ENCODE measurements around the gene FAM110C.
"Not testable (repeated sequence)": the region's sequence is repeated elsewhere in the genome, so short reads cannot be mapped to it uniquely, and the experiment has no call there.

FAM110C gene, protein sequence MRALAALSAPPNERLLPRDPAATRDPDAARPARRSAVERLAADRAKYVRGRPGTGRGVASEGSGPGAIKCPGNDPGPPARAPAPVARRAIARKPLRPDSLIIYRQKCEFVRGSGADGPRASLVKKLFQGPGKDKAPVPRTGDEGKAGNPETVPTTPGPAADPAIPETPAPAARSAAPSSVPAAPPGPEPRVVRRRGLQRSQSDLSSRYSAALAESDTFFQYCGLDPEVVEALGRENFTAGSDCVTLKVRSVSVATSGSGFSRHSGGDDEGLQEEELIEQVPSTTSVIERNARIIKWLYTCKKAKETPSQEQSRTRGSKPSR

DNA sequence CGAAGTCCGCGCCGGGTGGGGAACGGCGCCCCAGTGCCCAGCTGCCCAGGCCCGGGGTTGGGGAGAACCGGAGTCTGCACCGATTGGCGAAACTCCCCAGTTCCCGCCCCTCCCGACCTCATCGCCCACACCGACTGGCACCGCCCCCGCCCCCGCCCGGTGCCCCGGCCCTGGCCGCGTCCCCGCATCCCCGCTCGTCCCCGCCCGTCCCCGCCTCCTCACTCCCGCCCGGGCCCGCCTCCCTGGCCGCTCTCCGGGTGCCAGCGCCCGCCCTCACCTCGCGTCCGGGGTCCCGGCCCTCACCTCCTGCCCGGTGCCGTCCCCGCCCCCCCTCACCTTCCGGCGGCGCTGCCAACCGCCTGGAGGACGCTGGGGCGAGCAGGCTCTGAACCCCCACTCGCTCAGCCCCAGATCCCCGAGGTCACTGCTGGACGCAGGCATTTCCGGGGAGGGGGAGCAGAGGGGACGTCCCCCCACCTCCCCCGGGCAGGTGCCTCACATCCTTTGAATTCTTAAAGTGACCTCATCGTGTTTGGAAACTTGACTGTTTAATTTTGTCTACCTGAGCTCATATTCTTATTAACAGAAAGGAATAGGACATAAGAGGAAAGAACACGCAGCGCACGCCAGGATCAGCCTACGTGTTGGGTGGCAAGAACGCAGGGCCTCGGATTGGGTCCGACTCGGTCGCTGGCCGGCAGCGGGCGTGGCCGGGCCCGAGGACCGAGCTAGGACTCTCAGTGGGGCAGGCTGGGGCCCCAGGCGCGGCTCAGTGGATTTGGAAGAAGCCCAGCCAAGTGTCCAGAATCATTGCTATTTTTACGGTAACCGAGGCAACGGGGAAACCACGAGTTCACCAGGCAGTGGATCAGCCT lies at the start of gene FAM110C:
TSS of gene FAM110C (minus strand) at position 35 of the 875 bp plus-strand sequence. CDS start 120 bp downstream, outside the sequence.
- DNase-seq, result peak; percentile 26 to 33

DNA sequence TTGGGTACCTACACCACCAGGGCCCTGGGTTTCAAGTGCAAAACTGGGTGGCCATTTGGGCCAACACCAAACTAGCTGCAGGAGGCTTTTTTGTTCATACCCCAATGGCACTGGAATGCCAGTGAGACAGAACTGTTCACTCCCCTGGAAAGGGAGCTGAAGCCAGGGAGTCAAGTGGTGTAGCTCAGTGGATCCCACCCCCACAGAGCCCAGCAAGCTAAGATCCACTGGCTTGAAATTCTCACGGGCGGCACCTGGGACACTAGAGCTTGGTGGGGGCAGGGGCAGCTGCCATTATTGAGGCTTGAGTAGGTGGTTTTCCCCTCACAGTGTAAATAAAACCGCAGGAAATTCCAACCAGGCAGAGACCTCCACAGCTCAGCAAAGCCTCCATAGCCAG lies 46.0 kb upstream of the FAM110C start:
- no peak for DNase-seq

DNA sequence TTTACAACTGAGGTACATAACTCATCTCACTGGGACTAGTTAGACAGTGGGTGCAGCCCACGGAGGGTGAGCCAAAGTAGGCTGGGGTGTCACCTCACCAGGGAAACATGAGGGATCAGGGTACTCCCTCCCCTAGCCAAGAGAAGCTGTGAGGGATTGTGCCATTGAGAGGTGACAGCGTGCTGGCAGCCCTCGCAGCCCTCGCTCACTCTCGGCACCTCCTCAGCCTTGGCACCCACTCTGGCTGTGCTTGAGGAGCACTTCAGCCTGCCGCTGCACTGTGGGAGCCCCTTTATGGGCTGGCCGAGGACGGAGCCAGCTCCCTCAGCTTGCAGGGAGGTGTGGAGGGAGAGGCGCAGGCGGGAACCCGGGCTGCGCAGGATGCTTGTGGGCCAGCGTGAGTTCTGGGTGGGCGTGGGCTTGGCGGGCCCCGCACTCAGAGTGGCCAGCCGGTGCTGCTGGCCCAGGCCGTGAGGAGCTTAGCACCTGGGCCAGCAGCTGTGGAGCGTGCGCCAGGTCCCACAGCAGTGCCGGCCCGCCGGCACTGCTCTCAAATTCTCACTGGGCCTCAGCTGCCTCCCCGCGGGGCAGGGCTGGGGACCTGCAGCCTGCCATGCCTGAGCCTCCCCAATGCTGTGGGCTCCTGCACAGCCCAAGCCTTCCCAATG lies 44.5 kb upstream of the FAM110C start:
- DNase-seq, result no peak

DNA sequence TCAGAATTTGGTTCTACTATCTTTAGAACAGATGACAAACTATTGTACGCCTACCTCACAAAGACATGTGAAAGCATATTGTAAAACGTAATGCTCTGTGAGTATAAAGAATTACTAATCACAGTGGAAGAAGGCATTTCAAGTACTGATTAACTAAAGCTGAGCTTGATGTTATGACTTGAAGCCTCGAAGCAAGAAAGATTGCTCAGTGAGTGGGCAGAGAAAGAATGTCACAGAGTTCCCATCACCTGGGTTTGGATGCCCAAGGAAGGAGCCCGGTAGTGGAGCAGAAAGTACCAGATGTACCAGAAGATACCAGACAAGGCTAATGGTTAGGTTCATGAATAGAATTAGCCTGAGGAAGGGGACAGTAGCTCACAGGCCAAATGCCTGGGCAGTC lies 39.5 kb upstream of the FAM110C start:
- DNase-seq, result no peak

DNA sequence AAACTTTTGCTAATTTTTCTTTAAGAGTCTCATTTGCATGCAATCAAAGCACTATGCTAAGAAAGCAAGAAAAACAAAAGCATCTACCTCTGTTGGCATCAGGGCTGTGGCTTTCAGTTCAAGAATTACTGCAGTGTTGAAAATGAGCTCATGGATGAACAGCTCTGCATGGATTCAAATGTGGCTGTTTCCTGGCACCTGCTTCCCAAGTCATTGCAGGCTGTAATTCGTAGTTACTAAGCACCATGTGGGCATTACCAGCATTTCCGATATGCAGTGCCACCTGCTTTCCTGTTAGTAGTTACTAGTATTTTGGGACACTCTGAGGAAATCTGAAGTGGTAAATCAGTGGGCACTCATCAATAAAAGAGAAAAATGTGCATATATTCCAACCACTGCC lies 37.8 kb upstream of the FAM110C start:
- no peak for DNase-seq

DNA sequence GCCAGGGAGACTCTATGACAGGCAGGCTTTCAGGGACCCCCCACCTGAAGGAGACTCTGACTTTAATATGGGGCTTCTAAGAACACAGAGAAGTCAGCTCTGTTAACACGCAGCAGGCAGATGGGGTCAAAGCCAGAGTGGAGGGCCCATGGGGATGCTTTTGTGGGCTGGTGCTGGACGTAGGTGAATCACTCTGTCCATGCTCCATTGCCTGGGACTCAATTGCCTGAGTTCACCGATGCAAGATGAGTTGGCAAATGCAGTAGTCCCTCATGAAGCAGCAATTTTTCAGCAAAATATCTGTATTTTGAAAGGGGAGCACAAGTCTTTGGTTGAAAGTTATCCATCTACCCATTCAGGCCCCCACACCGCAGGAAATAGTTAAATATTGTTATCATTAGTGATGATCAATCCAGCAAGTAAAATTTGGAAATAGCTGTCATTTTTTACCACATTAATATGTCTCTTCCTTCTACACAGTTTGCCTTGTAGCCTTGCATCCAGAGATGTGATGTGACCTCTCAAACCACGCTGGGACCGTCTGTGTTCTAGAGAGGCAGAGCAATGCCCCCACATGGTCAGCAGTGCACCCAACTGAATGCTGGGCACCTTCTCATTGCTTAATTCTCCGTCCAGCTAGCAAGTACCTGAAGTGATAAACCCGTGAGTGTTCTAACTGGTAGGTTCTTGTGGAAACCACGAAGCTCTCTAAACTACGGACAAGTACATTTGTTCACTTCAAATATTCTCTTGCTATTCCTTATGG lies 34.8 kb upstream of the FAM110C start:
- DNase-seq, result no peak

DNA sequence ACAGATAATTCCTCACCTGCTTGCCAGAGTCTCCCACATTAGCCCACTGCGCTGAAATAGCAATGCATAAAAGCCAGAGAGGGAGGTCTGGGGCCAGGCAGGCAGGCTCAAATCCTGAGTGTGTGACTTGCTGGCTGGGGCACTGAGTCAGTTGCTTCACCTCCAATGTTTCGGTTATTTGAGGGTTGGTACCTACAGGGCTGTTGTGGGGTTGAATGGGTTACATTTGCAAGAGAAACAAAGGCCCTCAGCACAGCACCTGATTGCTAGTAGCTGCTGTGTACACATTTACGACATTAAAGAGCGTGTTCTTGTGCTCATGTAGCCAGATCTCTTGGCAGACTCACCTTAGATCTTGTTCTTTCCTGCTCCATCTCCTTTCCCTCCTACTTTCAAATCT lies 34.1 kb upstream of the FAM110C start:
- DNase-seq, result no peak

DNA sequence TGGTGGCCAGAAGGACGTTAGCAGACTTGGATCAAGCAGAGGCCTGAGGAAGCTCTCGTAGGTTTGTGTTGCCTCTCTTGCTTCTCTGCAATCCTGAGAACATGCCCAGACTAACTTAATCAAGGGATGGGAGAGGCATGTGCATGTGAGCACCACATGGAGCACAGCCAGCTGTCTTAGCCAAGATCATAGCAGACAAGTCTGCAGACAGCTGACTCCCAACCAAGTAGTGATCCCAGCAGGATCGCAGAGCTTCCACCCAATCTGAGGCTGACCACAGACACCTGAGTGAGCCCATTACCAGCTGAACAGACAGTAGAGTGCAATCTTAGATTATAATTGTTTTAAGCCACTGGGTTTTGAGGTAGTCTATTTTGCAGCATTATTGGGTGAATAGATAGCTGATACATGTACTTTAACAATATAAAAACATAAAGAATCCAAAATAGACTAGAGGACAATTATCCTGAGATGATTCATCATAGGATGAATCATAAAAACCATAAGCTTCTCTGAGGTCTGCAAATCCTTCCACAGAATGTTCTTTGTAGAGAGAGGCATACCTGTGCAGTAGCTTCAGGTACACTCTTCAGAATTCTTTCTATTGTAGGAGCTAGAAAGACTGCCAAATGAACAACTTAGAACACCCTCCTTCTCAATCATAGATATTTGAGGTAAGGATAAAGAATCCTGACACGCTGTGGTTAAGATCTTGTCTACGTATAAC lies 25.2 kb upstream of the FAM110C start:
- DNase-seq, result no peak

DNA sequence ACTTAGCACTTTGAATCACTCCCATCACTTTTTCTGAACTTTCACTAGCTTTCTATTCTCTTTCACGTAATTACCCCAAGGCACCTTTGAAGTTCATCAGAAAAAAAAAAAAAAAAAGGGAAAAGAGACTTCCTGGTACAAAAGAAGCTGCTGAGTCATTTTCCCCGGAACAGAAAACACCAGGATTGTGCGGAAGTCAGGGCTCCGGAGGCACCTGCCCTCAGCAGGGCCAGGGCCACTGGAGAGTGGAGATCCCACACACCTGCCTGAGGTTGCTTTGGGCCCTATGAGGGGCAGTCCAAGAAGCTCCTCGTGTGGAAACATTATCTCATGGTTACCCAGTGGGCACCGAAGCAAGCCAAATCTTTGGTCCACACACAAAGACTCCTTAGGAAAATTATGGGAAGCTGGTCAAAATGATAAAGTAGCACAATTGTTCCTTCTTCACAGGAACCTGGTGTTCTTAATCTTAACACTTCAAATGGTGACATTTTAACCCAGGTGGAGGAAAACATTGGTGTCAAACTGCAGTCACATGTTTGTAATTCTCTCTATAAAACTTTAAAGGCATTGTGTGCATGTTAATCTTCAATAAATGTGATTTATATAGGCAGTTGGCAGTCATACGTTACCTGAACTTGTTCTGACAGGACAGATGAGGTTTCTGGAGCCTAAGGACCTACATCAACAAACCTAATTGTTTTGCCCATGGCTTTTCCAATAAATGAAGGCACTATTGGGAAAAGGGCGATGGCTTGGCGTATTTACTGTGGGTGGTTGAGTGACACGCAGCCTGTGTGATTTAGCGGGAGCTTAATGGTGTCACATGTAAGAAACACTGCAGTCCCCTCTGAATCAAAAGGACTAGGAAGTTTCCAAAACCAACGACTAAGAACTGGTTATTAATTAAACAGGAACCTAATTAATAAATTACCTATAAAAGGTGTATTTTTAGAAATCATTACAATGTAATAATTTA lies 23.4 kb upstream of the FAM110C start:
- no peak for DNase-seq

DNA sequence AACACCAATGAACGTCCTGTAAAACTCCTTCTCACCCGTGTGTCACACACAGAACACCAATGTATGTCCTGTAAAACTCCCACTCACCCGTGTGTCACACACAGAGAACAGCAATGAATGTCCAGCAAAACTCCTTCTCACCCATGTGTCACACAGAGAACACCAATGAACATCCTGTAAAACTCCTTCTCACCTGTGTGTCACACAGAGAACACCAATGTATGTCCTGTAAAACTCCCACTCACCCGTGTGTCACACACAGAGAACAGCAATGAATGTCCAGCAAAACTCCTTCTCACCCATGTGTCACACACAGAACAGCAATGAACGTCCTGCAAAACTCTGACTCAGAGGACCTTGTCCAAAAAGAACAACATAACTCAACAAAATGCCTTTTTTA lies 22.3 kb upstream of the FAM110C start:
- not testable (repeated sequence) for DNase-seq

DNA sequence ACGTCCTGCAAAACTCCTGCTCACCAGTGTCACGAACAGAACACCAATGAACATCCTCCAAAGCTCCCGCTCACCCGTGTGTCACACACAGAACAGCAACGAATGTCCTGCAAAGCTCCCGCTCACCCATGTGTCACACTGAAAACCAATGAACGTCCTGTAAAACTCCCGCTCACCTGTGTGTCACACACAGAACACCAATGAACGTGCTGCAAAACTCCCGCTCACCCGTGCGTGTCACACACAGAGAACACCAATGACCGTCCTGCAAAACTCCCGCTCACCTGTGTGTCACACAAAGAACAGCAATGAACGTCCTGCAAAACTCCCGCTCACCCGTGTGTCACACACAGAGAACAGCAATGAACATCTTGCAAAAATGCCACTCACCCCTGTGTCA lies 20.5 kb upstream of the FAM110C start:
- DNase-seq, result no peak

DNA sequence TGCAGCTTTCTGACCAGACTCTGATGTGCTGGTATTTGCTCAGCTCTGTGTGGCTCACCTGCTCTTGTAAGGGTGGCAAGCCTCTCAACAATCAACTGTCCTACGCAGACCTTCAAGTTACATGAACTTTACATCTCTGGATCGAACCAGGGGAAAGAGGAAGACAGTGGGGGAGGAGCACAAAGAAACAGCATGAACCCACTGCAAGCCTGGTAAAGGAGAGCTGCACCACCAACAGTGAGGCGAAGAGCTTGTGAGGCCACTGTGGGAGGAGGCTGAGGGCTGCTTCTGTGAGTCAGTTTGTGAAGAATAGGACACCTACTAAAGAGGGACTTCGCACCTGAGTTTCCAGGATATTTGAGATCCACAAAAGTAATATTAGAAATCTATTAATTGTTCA lies 18.8 kb upstream of the FAM110C start:
- DNase-seq, result no peak

DNA sequence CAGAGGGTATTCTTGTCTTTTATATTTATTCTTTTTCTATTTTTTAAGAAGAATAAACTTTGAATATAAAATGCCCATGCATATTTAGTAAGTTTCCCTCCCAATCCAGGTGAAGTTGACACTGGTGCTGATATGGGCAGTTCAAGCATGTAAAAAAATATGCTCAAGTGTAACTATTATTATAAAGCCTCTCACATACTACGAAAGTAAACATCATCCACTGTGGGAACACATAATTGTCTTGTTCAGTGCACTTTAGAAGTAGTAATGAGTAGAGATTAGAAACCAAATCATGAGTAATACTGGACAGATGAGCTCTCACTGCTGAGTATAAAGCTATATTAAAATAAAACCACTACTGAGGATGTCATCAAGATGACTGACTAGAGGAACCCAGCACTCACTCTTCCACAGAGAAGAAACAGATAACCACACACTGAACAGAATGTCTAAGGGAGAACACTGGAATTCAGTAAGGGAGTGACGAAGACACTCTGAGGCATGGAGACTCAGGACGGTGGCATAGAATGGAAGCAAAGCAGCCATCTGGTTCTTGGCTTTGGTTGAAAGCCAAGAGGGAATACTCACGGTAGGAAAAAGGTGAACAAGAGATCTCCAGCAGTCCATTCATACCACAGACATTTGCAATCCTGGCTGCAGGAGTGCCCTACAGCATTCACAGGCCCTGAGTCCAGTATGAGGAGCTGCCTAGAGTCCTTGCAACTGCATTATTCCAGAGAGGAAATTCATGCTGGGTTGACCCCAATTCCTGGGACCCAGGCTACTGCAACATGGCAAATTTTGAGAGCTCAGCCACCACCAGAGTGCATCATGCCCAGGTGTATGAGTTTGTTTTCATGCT lies 9.5 kb upstream of the FAM110C start:
- DNase-seq, result no peak

DNA sequence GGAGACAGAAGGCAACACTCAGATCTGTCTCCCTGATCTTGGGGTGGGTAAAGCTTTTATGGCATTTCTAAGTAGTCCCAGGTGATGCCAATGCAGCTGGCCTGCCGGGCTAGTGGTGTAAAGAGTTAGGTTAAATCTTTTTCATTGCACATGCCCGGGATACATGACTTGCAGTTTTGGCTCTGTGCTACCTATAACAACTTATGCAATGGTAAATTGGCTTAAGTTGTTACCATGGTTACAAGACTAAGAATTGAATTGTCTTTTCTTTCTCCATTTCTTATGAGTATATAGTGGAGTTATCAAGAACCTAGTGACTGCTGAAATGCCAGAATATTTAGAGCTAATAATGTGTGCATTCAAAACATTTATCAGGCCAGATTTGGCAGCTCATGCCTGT lies 5.3 kb upstream of the FAM110C start:
- no peak for DNase-seq

DNA sequence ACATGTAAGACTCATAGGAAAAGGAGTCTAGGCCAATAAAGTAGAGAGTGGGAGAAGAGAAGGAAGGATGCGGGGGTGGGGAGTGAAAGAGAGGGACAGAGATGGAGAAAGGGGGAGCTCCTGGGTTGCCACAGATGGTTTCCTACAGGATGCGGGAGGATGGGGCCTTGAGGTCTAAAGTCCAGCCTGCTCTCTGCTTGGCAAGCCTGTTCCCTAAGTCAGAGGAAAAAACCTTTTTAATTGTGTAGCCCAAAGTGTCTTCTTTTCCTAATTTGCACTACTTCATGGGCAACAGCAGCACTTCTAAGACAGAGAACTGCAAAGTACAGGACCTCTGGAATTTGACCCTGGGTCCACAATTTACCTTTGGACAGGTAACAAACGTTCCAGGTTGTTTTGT lies 1.4 kb upstream of the FAM110C start:
- no peak for DNase-seq

DNA sequence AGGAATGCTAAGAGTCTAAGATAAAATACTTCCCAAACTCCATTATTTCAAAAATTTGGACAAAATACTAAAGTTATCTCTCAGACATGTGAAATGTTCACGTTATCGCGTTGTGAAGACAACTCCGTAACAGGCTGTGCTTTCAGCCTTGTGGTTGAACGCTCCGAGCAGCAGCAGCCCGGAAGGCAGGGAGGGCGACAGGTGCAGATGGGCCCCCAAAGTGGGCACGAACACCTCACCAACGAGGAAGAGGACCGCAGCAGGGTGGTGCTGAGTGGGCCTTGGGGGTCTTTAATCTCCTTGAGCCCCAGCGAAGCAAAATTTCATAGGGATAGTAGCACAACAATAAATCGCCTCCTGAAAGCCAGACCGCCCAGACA lies 1.0 kb upstream of the FAM110C start:
- no peak for DNase-seq

DNA sequence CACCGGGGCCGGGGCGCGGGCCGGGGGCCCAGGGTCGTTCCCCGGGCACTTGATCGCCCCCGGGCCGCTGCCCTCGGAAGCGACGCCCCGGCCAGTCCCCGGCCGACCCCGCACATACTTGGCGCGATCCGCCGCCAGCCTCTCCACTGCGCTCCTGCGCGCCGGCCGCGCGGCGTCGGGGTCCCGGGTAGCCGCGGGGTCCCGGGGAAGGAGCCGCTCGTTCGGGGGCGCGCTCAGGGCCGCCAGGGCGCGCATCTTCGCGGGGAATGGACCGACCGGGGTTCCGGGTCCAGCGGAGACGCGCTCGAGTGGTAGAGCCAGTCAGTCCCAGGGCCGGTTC lies 204 bp downstream of the FAM110C start:
- DNase-seq, result no peak

DNA sequence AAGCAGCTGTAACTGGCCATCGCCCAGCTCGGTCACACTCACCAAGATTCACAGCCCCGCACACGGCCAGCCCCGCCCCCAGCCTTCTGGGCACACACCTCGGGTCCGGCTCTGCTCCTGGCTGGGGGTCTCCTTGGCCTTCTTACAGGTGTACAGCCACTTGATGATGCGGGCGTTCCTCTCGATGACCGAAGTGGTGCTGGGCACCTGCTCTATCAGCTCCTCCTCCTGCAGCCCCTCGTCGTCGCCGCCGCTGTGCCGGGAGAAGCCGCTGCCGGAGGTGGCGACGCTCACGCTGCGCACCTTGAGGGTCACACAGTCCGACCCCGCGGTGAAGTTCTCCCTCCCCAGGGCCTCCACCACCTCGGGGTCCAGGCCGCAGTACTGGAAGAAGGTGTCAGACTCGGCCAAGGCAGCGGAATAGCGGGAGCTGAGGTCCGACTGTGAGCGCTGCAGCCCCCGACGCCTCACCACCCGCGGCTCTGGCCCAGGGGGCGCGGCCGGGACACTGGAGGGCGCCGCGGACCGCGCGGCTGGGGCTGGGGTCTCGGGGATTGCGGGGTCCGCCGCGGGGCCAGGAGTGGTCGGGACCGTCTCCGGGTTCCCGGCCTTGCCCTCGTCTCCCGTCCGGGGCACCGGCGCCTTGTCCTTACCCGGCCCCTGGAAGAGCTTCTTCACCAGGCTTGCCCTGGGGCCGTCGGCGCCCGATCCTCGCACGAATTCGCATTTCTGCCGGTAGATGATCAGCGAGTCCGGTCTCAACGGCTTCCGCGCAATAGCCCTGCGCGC lies 769 bp downstream of the FAM110C start:
- DNase-seq, result no peak

DNA sequence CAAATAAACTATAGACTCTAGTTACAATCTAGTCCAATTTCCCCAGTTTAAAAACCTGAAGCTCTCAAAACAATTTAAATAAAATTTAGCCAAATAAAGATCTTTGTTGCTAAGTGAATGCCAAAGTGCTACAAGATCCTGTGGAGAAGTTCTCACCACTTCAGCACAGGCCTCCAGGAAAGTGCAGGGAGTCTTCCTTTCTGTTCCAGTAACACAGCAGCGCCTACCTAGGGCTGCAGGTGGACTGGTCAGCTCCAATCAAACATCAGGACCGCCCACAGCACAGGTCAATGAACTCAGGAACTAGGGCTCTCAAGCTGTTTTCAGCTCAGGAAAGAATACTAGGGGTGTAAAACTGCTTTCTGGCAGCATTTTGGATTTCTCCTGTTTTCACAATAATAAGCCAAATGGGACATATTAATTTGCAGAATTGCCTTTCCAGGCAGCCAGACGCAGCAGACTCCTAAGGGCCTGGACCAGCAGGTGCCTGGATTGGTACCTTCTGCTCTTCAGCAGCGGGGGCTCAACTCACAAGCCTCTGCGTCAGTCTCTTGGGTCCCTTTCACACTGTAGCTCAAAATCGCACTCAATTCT lies 1.5 kb downstream of the FAM110C start:
- DNase-seq, result no peak
